MM.1S (cell line): Measurements from ENCODE around the gene TAF5L.

ENCODE experiments used
- DNase-seq: peaks from one replicate; pipeline ENCODE4 v3.0.0-alpha.2; 2015
- H2AFZ ChIP-seq: fragments of 300-600 bp; sonication (generic); 2 replicates; pipeline ENCODE4 v1.6.0; 2016; ENCODE audit warnings: antibody characterized with exemption, low read length
- H3F3A ChIP-seq: fragments of 300-600 bp; sonication (generic); 2 replicates; pipeline ENCODE4 v1.6.1; 2016; ENCODE audit warnings: mild to moderate bottlenecking, antibody characterized with exemption, low read length, moderate library complexity, mixed read lengths; ENCODE audit not compliant: insufficient read depth
- H3K27ac ChIP-seq: fragments of 300-600 bp; sonication (generic); 2 replicates; pipeline ENCODE4 v1.5.1; 2016; ENCODE audit warnings: mild to moderate bottlenecking, low read length
- H3K27me3 ChIP-seq: fragments of 300-600 bp; sonication (generic); replicated peaks from 2 replicates; pipeline ENCODE4 v1.6.0; 2016; ENCODE audit warnings: low read length; ENCODE audit not compliant: insufficient read depth
- H3K36me3 ChIP-seq: fragments of 300-600 bp; sonication (generic); replicated peaks from 2 replicates; pipeline ENCODE4 v1.6.1; 2016; ENCODE audit warnings: mild to moderate bottlenecking, low read length, mixed read lengths; ENCODE audit not compliant: insufficient read depth
- H3K4me1 ChIP-seq: fragments of 300-600 bp; sonication (generic); 2 replicates; pipeline ENCODE4 v1.6.1; 2016; ENCODE audit warnings: low read length, mixed read lengths
- H3K4me2 ChIP-seq: fragments of 300-600 bp; sonication (generic); 2 replicates; pipeline ENCODE4 v1.6.0; 2016; ENCODE audit warnings: low read depth, low read length
- H3K4me3 ChIP-seq: fragments of 300-600 bp; sonication (generic); 2 replicates; pipeline ENCODE4 v1.5.1; 2016; ENCODE audit warnings: low read length, mixed read lengths
- H3K79me2 ChIP-seq: fragments of 300-600 bp; sonication (generic); 2 replicates; pipeline ENCODE4 v1.6.1; 2016; ENCODE audit warnings: mixed run types, low read length, mixed read lengths
- H3K9ac ChIP-seq: fragments of 300-600 bp; sonication (generic); 2 replicates; pipeline ENCODE4 v1.6.1; 2016; ENCODE audit warnings: low read length, mixed read lengths
- H3K9me2 ChIP-seq: fragments of 300-600 bp; sonication (generic); replicated peaks from 2 replicates; pipeline ENCODE4 v1.6.1; 2016; ENCODE audit warnings: mild to moderate bottlenecking, low read length, mixed read lengths; ENCODE audit not compliant: insufficient read depth
- H3K9me3 ChIP-seq: fragments of 300-600 bp; sonication (generic); replicated peaks from 2 replicates; pipeline ENCODE4 v1.6.1; 2016; ENCODE audit warnings: mild to moderate bottlenecking, low read length, mixed read lengths; ENCODE audit not compliant: insufficient read depth
- H4K20me1 ChIP-seq: fragments of 300-600 bp; sonication (generic); 2 replicates; pipeline ENCODE4 v1.6.1; 2016; ENCODE audit warnings: mild to moderate bottlenecking, low read length, moderate library complexity, mixed read lengths; ENCODE audit not compliant: insufficient read depth
- CTCF ChIP-seq: fragments of 300-600 bp; sonication (generic); IDR thresholded peaks from 2 replicates; pipeline ENCODE4 v1.5.1; 2016; ENCODE audit warnings: antibody characterized with exemption, low read length, mixed read lengths
- EZH2 ChIP-seq: fragments of 300-600 bp; sonication (generic); optimal IDR thresholded peaks from 2 replicates; pipeline ENCODE3; 2017; ENCODE audit warnings: low read depth, mild to moderate bottlenecking, antibody characterized with exemption, low read length, mixed read lengths
- EZH2phosphoT487 ChIP-seq: fragments of 300-600 bp; sonication (generic); IDR thresholded peaks from 2 replicates; pipeline ENCODE4 v1.6.1; 2018; ENCODE audit warnings: antibody characterized with exemption, low read length

Gene TAF5L

GRCh38 chr1:229582715-229583114 lies 43.2 kb downstream of the TAF5L start:
- H3F3A ChIP-seq, result no peaks in the 10 kb centered on the region
- TF ChIP-seq EZH2, result no peak

DNA sequence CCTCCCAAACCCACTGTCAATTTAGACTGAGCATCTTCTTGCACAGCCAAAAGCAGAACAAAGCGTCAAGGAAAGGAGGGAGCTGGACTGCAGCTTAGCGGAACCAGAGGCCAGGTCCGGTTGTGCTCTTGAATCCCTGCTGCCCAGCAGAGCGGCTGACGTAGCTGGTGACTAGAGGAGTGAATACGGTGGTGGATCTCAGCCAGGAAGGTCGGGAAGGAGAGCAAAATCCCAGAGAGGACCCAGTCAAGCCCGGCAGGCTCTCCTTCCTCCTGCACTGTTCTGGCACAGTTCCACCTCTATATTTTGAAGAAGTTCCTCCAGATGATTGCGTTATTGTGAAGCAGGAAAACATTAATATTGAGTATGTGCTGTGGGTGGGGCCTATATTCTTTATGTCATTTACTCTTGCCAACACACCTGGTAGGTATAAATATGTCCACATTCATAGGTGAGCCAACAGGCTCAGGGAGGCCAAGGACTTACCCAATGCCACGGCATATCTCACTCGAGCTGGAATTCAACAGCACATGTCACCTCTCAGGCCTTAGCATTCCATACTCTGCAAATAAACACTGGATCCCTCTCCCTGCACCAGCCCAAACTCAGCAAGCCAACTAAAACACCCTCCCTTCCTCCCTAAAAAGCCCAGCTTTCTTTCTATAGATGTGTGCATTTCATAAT lies 43.8 kb downstream of the TAF5L start:
- H3K27me3 ChIP-seq, result no peaks in the 10 kb centered on the region
- H3K4me3 ChIP-seq, result no peak overlapping the region
- no peak for DNase-seq
- no peaks in the 10 kb centered on the region for H3K9me2 ChIP-seq
- no peaks in the 10 kb centered on the region for H3K4me1 ChIP-seq
- no peaks in the 10 kb centered on the region for H4K20me1 ChIP-seq
- H3K79me2 ChIP-seq, result no peaks in the 10 kb centered on the region
- H3K4me2 ChIP-seq, result no peak overlapping the region
- H3K36me3 ChIP-seq, result no peaks in the 10 kb centered on the region
- no peak overlapping the region for H2AFZ ChIP-seq
- no peak for TF ChIP-seq EZH2
- TF ChIP-seq EZH2phosphoT487, result no peak
- no peak for TF ChIP-seq CTCF
- no peaks in the 10 kb centered on the region for H3K9me3 ChIP-seq
- no peaks in the 10 kb centered on the region for H3F3A ChIP-seq
- H3K27ac ChIP-seq, result no peak overlapping the region
- H3K9ac ChIP-seq, result no peak overlapping the region

More at GRCh38 chr1:229582715-229583114, 43.2 kb downstream of the TAF5L start:
- H3K9me3 ChIP-seq, result no peaks in the 10 kb centered on the region
- no peak overlapping the region for H3K4me2 ChIP-seq
- no peaks in the 10 kb centered on the region for H4K20me1 ChIP-seq
- no peaks in the 10 kb centered on the region for H3K4me1 ChIP-seq
- H3K4me3 ChIP-seq, result no peak overlapping the region
- H3K9me2 ChIP-seq, result no peaks in the 10 kb centered on the region
- no peaks in the 10 kb centered on the region for H3K79me2 ChIP-seq
- DNase-seq, result no peak
- H2AFZ ChIP-seq, result no peak overlapping the region
- H3K36me3 ChIP-seq, result no peaks in the 10 kb centered on the region
- H3K27ac ChIP-seq, result no peak overlapping the region
- no peaks in the 10 kb centered on the region for H3K27me3 ChIP-seq
- no peak overlapping the region for H3K9ac ChIP-seq

- TF ChIP-seq CTCF (no peak), EZH2phosphoT487 (no peak), EZH2 (no peak)
- DNase-seq, result no peak
- Histone ChIP-seq H3F3A (no peaks in the 10 kb centered on the region), H4K20me1 (no peaks in the 10 kb centered on the region), H3K4me2 (no peak overlapping the region), H3K4me1 (no peaks in the 10 kb centered on the region), H3K9me2 (no peaks in the 10 kb centered on the region), H3K36me3 (no peaks in the 10 kb centered on the region), H3K4me3 (no peak overlapping the region), H2AFZ (no peak overlapping the region), H3K9ac (no peak overlapping the region), H3K9me3 (no peaks in the 10 kb centered on the region), H3K27me3 (no peaks in the 10 kb centered on the region), H3K79me2 (no peaks in the 10 kb centered on the region), H3K27ac (no peak overlapping the region)
Observed at GRCh38 chr1:229581485-229581884, 44.4 kb downstream of the TAF5L start.

DNA sequence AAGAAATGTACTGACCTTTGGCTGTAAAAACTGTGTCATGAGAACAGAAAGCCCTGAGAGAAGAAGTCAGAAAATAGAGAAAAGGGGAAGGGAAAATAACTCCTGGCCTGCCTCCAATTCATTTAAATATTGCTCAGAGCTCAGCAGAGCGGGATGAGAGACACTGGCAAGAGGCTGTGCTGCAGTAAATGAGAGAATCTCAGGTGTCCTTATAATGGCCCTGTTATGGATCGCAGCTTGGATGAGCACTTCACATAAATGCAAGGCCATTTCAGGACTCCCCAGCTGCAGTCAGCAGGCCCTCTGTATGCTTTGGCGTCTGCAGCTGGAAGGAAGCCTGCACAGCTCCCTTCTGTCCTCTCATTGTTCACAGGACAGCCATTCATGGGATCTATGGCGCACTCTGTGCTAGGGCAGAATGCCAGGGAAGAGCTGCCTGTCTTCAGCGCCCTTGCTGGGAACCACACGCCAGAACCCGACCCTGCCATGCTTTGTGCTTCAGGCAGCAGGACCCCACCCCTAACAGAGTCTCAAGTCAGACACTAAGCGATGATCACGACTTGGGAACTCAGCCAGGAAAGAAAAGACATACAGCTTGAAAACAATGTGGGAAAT lies 46.8 kb downstream of the TAF5L start:
- Histone ChIP-seq H3K4me3 (no peak overlapping the region), H3K36me3 (no peaks in the 10 kb centered on the region), H4K20me1 (no peaks in the 10 kb centered on the region), H3K27me3 (no peaks in the 10 kb centered on the region), H3K9ac (no peak overlapping the region), H2AFZ (0 out of 2 replicates have a peak overlapping the region, but pooled peaks have one; percentile 4), H3K9me2 (no peaks in the 10 kb centered on the region), H3K4me1 (no peaks in the 10 kb centered on the region), H3K4me2 (no peak overlapping the region), H3K79me2 (no peaks in the 10 kb centered on the region), H3K9me3 (no peaks in the 10 kb centered on the region), H3K27ac (no peak overlapping the region), H3F3A (no peaks in the 10 kb centered on the region)
- no peak for DNase-seq
- no peak for TF ChIP-seq CTCF
- TF ChIP-seq EZH2phosphoT487, result no peak
- TF ChIP-seq EZH2, result no peak
